Stimulated activated CD8-positive, alpha-beta memory T cell treated with anti-CD3 and anti-CD28 coated beads, Interleukin-7, amount 100 ng/mL, for 24 hours (primary cell): Measurements from ENCODE around the gene BABAM2.
"Not testable (repeated sequence)": the region's sequence is repeated elsewhere in the genome, so short reads cannot be mapped to it uniquely, and the experiment has no call there.

Source experiments
- DNase-seq: peaks from one replicate; pipeline ENCODE4 v3.0.0-alpha.2; 2020; ENCODE audit warnings: low read depth

Gene BABAM2

GRCh38 chr2:28251337-28251736 lies 360.8 kb downstream of the BABAM2 start:
- no peak for DNase-seq

GRCh38 chr2:28252311-28252710 lies 361.8 kb downstream of the BABAM2 start:
- no peak for DNase-seq

GRCh38 chr2:28253543-28253942 lies 363.0 kb downstream of the BABAM2 start:
- no peak for DNase-seq

- not testable (repeated sequence) for DNase-seq
Measured at GRCh38 chr2:28255231-28255630, 364.7 kb downstream of the BABAM2 start.

GRCh38 chr2:28257182-28257581 lies 366.7 kb downstream of the BABAM2 start:
- DNase-seq = no peak

GRCh38 chr2:28259226-28259625 lies 368.7 kb downstream of the BABAM2 start:
- DNase-seq = not testable (repeated sequence)

- DNase-seq = no peak
Measured at GRCh38 chr2:28263690-28264089, 373.2 kb downstream of the BABAM2 start.

- no peak for DNase-seq
Measured at GRCh38 chr2:28267282-28267681, 376.8 kb downstream of the BABAM2 start.

GRCh38 chr2:28268386-28268785 lies 377.9 kb downstream of the BABAM2 start:
- DNase-seq = no peak

- no peak for DNase-seq
Measured at GRCh38 chr2:28269019-28269784, 378.7 kb downstream of the BABAM2 start.

GRCh38 chr2:28270456-28271152 lies 380.1 kb downstream of the BABAM2 start:
- DNase-seq = no peak

GRCh38 chr2:28271231-28271918 lies 380.8 kb downstream of the BABAM2 start:
- no peak for DNase-seq

GRCh38 chr2:28271919-28272250 lies 381.4 kb downstream of the BABAM2 start:
- DNase-seq = no peak

- DNase-seq = no peak
Measured at GRCh38 chr2:28273751-28274150, 383.2 kb downstream of the BABAM2 start.

GRCh38 chr2:28274911-28275685 lies 384.6 kb downstream of the BABAM2 start:
- DNase-seq = no peak

GRCh38 chr2:28276076-28276618 lies 385.6 kb downstream of the BABAM2 start:
- no peak for DNase-seq

GRCh38 chr2:28276807-28277206 lies 386.3 kb downstream of the BABAM2 start:
- no peak for DNase-seq

- no peak for DNase-seq
Measured at GRCh38 chr2:28277466-28277865, 386.9 kb downstream of the BABAM2 start.

GRCh38 chr2:28279371-28279770 lies 388.8 kb downstream of the BABAM2 start:
- no peak for DNase-seq

- no peak for DNase-seq
Measured at GRCh38 chr2:28280619-28281018, 390.1 kb downstream of the BABAM2 start.

- DNase-seq = no peak
Measured at GRCh38 chr2:28281739-28282138, 391.2 kb downstream of the BABAM2 start.

- DNase-seq = no peak
Measured at GRCh38 chr2:28282248-28282647, 391.7 kb downstream of the BABAM2 start.
